ENCODE measurements around the gene MBD5. TPM values are rescaled to one million over a fixed set of nuclear protein-coding genes. Genes with fewer than 3 reads are reported as not detected.

The MBD5 gene
- total and polyA plus RNA-seq, 11 donors: 6.8 to 44.4 (median 24.9) TPM

- intact Hi-C loops (cut with DNase I): no loop called here
- Histone ChIP-seq H3K4me1 (peaks cover 0 to 5% (median 0%) of the 10 kb centered on the region in 12 donors), H3K36me3 (no peaks in the 10 kb centered on the region), H3K27me3 (no peaks in the 10 kb centered on the region), H3K27ac (no peak overlapping the region), H3K4me3 (no peak overlapping the region), H3K9me3 (no peaks in the 10 kb centered on the region)
- DNase-seq (no peak), ATAC-seq (no peak)
- 91 to 94% (median 93%) methylated on average over 1 of the region's 1 CpG for WGBS, 4 donors
- TF ChIP-seq POLR2A (IDR thresholded peaks at IDR 0.05) (no peak), CTCF (IDR thresholded peaks at IDR 0.05) (no peak)
These were observed 111.5 kb downstream of the MBD5 start for GRCh38 chr2:148132412-148132811.

- DNase-seq: no peak
- TF ChIP-seq POLR2A (IDR thresholded peaks at IDR 0.05) (no peak), CTCF (IDR thresholded peaks at IDR 0.05) (no peak)
- H3K36me3 ChIP-seq: no peaks in the 10 kb centered on the region
- intact Hi-C loops (cut with DNase I): no loop called here
- no peak overlapping the region for H3K4me3 ChIP-seq
- 90 to 97% (median 92%) methylated on average over 3 of the region's 3 CpGs for WGBS, 4 donors
- H3K4me1 ChIP-seq: peaks cover 0 to 5% (median 0%) of the 10 kb centered on the region in 12 donors
- no peak overlapping the region for H3K27ac ChIP-seq
- ATAC-seq: no peak
- no peaks in the 10 kb centered on the region for H3K9me3 ChIP-seq
- H3K27me3 ChIP-seq: no peaks in the 10 kb centered on the region
These were observed 114.8 kb downstream of the MBD5 start for GRCh38 chr2:148135705-148136104.

- no peaks in the 10 kb centered on the region for H3K36me3 ChIP-seq
- intact Hi-C loops (cut with DNase I): no loop called here
- no peak overlapping the region for H3K4me3 ChIP-seq
- no peak for ATAC-seq
- 92 to 96% (median 94%) methylated on average over 1 of the region's 1 CpG for WGBS, 4 donors
- no peaks in the 10 kb centered on the region for H3K9me3 ChIP-seq
- peaks cover 0 to 5% (median 0%) of the 10 kb centered on the region in 12 donors for H3K4me1 ChIP-seq
- TF ChIP-seq CTCF (IDR thresholded peaks at IDR 0.05): no peak
- no peak for TF ChIP-seq POLR2A (IDR thresholded peaks at IDR 0.05)
- H3K27ac ChIP-seq: no peak overlapping the region
- no peaks in the 10 kb centered on the region for H3K27me3 ChIP-seq
- DNase-seq: no peak
These were observed 115.5 kb downstream of the MBD5 start for GRCh38 chr2:148136441-148136840.

GRCh38 chr2:148161909-148162435, 141.1 kb downstream of the MBD5 start:
- no peaks in the 10 kb centered on the region for H3K27me3 ChIP-seq
- H3K4me3 ChIP-seq: no peak overlapping the region
- H3K4me1 ChIP-seq: no peaks in the 10 kb centered on the region
- no peak overlapping the region for H3K27ac ChIP-seq
- TF ChIP-seq POLR2A (IDR thresholded peaks at IDR 0.05) (no peak), CTCF (IDR thresholded peaks at IDR 0.05) (no peak)
- intact Hi-C loops (cut with DNase I): no loop called here
- no peak for ATAC-seq
- no peaks in the 10 kb centered on the region for H3K9me3 ChIP-seq
- DNase-seq: no peak
- 61 to 71% (median 64%) methylated on average over 2 of the region's 2 CpGs for WGBS, 4 donors
- H3K36me3 ChIP-seq: no peaks in the 10 kb centered on the region
